NCI-H2029 (cell line): ENCODE measurements around the gene NSRP1.
"Not testable (repeated sequence)": the region's sequence is repeated elsewhere in the genome, so short reads cannot be mapped to it uniquely, and the experiment has no call there.

Experiments
- DNase-seq: peaks from one replicate; lab custom pipeline; 2025; lab: John Stamatoyannopoulos, UW

Gene NSRP1

DNA sequence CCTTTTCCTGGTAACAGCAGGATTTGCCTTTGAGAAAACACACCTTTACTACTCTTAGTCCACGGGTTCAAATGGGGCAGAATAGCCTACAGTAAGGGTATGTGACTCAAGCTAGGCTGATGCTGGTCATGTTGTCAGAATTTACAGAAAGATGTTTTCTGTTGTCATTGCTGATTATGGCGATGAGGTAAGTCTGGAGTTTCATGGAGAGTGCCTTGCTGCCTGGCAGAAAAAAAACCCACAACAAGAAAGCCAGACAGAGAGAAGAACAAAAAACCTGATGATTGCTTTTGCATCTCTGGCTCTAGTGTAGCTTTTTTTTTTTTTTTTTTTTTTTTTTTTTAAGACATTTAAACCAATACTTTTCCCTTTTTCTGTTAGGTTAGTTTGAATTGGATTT lies 71.0 kb downstream of the NSRP1 start:
- DNase-seq = no peak

DNA sequence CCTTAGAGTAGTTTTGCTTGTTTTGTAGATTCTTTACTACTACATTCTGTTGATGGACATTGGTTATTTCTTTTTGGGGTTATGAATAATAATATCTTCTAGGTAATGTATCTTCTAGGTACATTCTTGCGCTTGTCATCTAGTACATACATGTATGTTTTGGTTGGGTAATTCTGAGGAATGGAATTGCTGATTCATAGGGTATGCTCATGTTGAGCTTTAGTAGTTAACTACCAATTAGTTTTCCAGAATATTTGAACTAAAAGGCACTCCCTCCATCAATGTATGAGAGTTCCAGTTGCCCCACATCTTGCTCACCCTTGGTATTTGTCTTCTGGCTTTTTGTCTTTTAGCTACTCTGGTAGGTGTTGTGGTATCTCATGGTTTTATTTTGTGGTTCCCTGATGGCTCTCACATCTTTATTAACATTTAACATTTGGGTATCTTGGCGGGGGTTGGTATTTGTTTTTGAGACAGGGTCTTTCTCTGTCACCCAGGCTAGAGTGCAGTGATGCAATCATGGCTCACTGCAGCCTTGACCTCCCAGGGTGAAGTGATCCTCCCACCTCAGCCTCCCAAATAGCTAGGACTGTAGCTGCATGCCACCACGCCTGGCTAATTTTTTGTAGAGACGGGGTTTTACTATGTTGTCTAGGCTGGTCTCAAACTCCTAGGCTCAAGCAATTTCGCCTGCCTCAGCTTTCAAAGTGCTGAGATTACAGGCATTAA lies 71.8 kb downstream of the NSRP1 start:
- no peak for DNase-seq

DNA sequence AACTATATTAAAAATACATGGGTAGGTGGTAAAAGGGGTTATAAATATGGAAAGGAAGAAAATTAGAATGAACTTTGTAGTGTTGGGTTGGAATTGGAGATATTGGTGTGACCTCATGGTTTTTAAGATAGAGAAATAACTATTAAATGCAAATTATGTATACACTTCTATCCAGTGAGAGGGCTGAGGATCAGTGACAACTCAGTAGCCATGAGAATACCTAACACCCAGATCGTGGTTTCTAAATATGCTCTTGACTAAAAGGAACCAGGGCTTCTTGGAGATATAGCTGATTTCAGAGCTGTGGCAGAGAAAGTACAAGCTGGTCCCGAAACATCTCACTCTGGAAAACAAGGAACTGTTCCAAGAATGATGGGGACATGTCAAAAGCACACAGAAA lies 74.5 kb downstream of the NSRP1 start:
- no peak for DNase-seq

DNA sequence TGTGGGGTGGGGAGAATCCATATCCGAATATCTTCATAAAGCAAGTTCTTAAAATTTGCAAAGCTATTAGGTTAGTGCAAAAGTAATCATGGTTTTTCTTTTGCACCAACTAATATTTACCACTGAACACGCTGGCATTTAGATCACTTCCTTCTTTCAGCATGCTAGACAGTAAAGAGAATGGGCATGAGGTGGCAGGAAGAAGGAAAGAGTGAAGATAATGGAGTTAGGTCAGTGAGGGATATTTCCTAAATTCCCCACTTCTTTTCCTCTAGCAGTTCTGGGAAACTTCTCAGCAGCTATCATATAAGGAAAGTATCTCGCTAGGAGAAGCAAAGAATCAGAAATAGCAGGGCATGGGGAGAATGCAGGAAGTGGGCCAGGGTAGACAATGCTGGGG lies 79.9 kb downstream of the NSRP1 start:
- DNase-seq = no peak

DNA sequence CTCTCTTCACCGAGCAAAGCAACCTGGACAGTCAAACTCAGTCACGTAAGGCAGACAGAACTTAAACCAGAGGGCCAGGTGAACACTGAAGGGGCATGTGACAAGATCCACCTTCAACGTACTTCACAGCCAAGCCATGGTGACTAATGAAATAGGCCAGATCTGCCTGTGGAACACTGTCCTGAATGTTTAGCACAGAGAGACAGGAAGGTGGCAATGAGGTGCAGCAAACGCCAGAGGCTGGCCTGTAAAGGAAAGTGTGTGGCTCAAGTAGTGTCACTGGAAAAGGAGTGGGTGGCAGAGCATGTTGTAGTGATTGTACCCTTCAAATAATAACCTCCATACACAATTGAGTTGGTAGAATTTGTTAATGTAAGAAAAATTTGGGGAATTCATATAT lies 80.8 kb downstream of the NSRP1 start:
- DNase-seq = no peak

DNA sequence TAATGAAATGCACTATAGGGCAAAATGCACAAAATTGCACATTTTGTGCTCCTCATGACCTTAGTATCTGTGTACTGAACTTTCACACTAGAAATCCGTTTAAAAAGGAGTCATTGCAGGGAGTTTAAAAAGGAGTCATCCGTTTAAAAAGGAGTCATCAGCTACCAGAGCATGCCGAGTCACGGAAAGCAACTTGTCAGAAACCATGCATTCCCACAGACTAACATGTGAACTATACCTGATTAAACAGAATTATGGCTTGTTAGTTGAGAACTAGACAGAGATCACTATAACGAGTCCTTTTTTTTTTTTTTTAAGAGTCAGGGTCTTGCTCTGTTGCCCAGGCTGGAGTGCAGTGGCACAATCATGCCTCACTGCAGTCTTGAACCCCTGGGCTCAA lies 83.0 kb downstream of the NSRP1 start:
- DNase-seq = no peak

DNA sequence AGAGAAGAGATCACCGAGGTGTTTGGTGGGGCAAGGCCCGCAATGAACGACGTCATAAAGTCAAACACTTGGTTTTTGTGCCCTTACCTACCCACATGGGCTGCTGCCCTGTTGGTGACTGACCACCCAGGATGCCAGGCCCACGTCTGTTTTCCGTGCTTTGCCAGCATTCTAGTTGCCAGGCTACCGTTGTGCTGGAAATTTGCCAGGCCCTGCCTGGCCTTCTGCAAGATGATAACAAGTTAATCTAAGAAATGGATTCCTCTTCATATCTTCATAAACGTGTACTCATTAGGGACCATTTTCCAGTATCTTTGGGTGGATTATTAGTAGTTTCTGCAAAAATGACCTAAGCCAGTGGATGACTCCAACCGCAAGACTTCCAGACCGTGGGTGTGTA lies 83.5 kb downstream of the NSRP1 start:
- DNase-seq = no peak

DNA sequence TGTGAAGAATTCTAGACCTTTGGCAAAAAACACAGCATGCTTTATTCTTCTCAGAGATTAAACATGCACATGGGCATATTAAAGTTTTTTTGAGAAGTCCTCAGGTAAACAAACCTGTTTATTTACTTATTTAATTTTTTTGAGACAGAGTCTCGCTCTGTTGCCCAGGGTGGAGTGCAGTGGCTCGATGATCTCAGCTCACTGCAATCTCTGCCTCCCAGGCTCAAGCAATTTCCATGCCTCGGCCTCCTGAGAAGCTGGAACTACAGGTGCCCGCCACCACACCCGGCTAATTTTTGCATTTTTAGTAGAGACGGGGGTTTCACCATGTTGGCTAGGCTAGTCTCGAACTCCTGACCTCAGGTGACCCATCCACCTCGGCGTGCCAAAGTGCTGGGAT lies 84.0 kb downstream of the NSRP1 start:
- not testable (repeated sequence) for DNase-seq

DNA sequence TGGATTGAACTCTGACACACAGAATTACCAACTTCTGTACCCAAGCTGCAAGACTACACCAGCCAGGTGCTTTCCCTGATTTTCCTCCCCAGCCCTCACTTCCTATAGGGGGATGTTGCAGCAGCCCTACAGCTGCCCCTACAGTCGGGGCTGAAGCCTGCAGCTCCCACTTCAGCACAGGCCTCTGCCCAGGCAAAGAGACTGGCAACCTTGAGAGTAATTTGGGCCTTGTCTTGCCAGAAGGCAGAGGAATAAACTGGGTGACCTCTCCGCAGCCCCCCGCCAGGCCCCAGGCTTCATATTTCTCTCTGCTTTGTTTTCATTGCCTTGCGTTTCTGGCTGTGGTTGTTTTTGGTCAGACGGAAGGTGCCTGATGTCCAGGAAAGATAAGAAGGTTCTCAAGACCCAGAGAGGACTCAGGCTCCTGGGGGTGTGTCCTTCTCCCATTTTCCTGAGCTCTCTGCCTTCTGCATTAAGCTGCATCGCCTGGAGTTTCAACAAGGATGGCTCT lies 86.9 kb downstream of the NSRP1 start:
- no peak for DNase-seq

DNA sequence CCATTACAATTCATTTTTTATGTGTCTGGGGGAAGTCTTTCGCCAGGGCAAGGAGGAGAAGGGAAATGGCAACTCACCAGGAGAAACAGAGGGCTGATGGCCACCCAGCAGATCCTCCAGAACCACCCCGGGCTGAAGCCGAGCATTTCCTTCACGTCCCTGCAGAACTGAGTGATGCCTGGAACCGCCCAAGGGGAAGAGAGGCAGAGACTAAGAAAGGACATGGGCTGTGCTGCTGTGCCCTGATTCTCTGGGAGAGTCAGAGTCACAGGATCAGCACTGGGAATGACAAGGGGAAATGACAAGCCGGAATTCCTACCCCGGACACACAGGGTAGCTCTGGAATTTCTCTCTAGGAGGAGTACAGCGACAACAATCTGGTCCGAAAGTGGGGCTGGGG lies 91.0 kb downstream of the NSRP1 start:
- no peak for DNase-seq

DNA sequence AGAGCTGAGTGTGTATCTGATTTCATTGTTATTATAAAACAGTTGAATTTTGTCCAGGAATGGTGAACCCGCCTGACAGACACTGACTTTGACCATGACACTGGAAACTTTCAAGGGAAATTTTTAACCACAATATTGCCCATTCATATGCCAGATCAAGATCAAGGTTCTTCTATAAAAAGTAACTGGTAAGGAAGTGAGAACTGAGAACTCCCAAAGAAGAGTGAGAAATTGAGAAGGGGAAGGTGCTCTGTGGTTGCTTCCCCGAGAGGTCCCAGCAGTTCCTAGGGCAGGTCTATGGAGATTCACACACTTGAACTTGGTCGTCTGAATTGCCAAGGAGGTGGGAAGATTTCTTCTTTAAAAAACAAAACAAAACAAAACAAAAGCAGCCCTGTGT lies 91.6 kb downstream of the NSRP1 start:
- no peak for DNase-seq

DNA sequence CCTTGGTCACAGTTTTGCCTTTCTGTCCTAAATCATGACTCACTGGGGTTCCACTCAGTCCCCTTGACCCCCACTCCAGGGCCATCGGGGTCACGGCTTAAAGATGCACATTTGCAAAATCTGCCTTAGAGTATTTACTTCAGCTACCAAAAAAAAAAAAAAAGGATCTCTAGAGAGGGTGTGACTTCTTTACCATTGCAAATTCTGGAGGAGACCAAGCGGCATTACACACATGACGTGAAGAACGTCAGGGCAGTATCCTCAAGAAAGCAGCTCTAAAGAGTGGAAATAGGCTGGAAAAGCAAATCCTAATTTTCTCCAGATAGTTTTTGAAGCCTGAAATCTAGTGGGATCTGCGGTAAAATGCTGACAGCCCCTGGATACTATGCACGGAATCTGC lies 93.3 kb downstream of the NSRP1 start:
- DNase-seq = no peak

DNA sequence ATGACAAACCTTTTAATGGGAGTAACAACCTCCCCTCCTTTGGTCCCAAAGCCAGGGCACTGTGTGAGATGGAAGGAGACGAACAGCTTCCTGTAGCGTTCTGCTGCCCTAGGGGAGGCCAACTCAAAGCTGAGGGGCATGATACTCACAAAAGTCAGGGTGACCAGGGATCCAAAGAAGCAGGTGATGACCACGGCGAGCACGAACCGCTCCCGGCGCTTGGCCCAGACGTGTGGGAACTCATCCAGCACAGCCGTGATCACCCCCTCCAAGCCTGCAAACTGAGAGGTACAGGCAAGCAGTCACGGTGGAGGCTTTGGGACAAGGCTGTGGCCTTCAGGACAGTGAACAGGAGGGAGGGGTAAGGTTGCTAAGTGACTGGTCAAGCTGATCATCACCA lies 93.8 kb downstream of the NSRP1 start:
- no peak for DNase-seq

DNA sequence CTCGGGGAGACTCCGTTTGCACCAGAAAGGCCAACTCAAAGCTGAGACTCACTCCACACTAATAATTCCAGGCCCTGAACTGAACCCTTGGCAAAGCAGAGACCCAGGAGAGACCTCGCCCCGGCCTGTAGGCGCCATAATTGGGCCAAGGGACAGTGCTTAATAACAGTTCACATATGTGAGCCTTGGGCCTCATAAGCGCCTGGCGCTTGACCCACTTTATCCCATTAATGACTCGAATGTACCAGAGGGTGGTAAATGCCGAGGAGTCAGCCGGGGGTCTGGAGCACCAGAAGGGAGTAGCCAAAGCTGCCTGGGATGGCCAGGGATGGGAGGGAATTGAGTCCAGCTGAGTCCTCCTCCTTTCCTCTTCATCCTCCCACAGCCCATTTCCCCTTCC lies 94.3 kb downstream of the NSRP1 start:
- DNase-seq = no peak

DNA sequence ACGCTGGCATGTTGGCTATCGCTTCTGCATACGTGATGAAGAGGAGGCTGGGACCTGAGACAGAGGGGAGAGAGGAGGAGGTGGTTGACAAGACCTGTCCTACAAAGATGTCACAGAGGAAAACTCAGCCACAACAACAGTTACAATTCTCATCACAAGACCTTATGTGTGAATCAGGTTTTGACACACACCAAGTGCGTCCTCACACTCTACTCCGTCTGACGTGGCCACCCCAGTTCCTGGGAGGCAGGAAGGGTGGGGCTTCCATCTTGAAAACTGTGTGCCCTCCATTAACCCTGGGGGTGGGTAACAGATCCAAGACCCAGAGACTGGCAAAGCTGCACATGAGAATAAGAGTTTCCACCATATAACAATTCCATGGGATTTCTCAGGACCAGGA lies 94.8 kb downstream of the NSRP1 start:
- DNase-seq = no peak

DNA sequence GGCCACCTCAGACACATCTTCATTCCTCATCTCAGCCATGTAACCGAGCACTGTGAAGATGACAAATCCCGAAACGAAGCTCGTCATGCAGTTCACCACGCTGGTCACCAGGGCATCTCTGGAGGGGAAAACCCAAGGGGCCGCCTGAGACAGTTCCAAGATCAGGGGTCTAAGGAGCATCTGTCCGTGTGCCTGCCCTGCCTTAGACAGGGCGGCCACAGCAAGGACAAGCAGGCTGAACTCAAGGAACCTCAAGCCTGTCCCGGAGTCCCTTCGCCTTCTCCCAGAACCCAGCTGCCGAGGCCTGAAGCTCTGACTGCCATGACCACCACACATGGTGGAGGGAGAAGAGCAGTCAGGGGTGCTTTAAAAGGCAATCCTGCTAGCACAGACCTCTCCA lies 96.1 kb downstream of the NSRP1 start:
- DNase-seq = no peak

DNA sequence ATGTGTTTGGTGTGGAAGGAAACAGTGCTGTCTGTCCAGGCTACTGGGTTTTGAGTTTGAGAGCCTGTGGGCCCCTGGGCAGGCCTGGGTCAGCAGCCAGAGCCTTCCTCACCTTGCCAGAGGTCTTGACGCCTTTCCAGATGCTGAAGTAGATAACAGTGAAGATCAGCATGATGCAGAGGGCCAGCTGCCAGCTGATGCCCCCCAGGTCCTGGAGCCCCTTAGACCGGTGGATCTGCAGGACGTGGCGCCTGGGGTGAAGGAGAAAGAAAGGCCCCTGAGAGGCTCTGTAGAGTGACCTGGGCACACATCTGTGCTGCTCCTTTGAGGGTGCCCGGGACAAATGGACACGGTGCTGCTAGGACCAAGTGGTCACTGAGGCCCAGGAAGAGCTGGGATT lies 100.4 kb downstream of the NSRP1 start:
- no peak for DNase-seq

DNA sequence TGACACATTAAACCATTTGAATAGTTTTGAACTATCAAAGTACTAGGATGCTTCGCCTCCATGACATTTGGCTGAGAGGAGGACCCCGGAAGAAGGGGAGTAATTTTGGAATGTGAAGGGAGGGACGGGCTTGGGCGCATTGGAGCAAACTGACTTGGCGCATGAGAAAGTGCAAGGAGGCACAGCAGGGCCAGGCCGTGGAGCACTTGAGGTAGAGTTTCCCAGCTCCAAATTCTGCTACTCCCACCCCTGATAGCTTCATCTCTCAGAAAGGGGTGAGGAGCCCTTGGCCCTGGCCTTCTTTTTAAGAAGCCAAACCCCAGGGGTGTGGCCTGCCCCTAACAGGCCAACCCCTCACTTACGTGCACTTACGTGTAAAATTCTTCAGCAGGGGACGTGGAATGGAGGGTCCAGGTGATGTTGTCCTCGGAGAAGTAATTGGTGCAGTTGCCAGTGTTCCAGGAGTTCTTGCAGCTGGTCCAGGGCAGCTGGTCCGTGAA lies 101.2 kb downstream of the NSRP1 start:
- no peak for DNase-seq

DNA sequence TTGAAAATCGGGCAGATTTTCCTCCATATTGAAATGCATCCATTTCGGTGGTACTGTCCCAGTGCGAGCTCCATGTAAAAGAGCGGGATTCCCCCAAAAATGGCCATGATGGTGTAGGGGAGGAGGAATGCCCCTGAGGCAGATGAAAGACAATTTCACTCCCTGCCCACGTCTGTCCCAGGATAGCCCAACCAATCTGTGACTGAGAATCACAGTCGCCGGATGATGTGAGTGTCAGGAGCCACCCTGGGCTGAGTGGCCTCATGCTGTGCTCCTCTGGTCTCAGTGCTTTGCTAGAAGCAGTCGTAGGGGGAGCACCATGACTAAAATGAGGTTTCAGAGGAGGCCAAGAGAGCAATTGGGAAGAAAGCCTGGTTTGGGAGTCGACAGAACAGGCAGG lies 102.2 kb downstream of the NSRP1 start:
- DNase-seq = no peak

DNA sequence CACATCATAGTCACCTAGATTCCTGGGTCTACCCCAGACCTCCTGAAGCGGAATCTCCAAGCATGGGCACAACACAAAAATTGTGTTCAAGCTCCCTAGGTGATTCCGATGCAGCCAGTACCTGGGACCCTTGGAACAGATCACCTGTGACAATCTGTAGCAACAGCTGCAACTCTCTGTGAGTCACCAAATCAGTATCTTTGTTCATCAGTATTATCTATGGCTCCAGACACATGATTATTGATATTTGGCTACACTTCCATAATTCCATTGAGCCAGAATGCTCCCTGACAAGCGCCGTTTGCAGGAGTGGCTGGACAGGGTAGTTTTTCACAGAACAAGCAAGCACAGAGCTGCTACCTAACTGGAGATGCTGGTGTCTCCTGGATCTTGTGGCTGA lies 102.7 kb downstream of the NSRP1 start:
- no peak for DNase-seq

DNA sequence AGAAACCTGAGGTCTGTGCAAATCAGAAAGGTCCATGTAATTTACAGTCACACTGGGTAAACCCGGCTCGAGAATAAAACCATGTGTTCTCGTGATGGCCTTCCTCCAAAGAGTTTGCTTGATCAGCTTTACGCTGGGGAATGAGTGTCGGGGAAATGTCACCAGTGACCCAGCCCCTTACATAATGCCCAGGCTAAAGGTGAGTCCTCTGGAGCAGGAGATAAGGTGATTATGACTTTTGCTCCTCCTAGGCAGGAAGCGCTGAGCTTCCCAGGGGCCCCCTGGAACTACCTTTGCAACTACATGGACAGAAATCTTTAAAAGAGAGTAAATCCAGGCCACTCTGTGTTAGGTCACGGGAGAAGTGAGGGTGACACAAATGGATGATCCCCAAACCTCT lies 103.2 kb downstream of the NSRP1 start:
- DNase-seq = no peak

DNA sequence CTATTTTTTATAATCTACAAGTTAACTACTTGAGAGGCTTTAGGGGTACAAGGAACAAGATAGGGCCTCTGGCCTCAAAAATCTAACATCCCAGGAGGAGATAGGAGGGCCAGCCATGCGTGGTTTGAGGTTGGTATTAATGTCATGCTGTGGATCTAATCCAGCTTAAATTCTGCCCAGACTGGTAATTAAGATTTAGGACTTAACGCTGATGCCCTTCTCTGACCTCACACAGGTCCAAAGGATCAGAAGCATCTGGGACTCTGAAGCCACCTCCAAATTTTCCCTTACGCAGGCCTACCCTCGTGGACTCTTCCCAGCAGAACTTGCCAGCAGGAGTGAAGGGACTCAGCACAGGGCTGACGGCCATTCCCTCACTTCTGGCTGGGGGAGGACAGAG lies 103.8 kb downstream of the NSRP1 start:
- DNase-seq = no peak

DNA sequence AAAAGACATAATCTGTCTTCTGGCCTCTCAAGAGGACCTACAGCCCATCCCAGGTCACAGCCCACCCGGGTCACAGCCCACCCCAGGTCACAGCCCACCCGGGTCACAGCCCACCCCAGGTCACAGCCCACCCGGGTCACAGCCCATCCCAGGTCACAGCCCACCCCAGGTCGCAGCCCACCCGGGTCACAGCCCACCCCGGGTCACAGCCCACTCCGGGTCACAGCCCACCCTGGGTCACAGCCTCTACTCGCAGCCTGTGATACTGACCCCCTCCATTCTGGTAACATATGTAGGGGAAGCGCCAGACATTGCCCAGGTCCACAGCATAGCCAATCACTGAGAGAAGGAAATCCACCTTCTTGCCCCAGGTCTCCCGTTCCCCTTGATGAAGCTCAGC lies 104.7 kb downstream of the NSRP1 start:
- no peak for DNase-seq

DNA sequence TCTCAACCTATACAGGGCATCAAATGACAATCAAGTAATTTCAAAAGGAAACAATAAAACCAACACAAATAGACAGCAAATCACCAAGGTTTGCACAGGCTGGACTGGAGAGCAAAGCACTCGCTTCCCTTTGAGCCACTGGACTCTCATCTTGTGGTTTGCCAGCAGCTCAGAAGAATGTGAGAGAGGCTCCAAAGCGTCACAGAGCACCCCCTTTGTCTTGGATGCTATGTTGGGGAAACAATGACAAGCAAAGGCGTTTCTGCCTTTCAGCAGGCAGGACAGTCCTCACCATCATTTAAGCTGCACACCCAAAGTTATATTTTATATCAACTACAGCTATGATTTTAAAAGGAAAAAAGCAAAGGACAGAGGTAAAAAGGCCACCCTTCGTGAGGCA lies 105.6 kb downstream of the NSRP1 start:
- DNase-seq = no peak
